Stimulated activated naive CD8-positive, alpha-beta T cell treated with anti-CD3 and anti-CD28 coated beads, Interleukin-15, Interleukin-2, amounts not matched to agents 100 U/mL and 50 U/mL, for 24 hours (primary cell): ENCODE data around the gene MYOZ2.

Experiments
- ATAC-seq: fragments of 150-1000 bp; cut with Tn5 transposase; one replicate; pipeline ENCODE4 v1.10.0; 2021
- DNase-seq: peaks from one replicate; pipeline ENCODE4 v3.0.0; 2021

The MYOZ2 gene

DNA sequence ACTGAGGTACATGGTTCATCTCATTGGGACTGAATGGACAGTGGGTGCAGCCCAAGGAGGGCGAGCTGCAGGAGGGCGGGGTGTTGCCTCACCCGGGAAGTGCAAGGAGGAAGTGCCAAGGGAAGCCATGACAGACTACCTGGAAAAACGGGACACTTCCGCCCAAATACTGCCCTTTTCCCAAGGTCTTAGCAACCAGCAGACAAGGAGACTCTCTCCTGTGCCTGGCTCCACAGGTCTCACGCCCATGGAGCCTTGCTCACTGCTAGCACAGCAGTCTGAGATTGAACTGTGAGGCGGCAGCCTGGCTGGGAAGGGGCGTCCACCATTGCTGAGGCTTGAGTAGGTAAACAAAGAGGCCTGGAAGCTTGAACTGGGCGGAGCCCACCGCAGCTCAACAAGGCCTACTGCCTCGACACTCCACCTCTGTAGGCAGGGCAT lies 62.2 kb downstream of the MYOZ2 start:
- no peak for ATAC-seq
- no peak for DNase-seq

GRCh38 chr4:119204916-119205315 lies 69.3 kb downstream of the MYOZ2 start:
- ATAC-seq (no peak), DNase-seq (no peak)

DNA sequence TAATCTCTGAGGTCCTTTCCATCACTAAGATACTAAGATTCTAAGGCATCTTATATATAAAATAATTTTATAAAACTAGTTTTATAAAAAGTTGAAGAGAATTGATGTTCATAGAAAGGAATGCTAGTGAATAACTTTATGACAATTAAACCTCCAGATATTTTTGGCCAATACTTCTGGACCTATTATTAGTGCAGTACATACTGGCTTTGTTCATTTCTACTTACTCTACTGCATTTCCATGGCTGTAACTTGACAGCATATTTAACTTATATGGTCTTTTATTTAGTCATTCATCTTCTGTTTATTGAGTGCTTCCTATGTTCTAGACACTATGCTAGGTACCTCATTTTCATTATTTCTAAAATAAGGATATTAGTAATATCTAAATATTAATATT lies 70.1 kb downstream of the MYOZ2 start:
- DNase-seq: no peak
- no peak for ATAC-seq

DNA sequence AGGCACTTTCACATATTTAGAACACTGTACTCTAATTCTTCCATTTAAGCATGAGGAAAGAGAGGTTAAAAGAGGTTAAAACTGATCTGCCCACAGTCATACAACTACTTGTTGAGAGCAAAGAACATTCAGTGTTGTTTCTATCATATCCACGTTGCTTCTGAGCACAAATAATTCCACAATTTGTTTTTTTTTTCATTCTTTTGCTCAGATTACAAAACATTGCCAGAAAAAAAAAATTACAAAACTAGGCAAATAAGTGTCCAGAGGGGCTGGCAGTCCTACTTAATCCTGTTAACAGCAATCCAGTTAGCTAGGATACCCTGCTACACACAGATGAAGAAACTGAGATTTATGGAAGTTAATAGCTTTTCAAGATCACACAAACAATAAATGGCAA lies 70.5 kb downstream of the MYOZ2 start:
- no peak for DNase-seq
- ATAC-seq: no peak

DNA sequence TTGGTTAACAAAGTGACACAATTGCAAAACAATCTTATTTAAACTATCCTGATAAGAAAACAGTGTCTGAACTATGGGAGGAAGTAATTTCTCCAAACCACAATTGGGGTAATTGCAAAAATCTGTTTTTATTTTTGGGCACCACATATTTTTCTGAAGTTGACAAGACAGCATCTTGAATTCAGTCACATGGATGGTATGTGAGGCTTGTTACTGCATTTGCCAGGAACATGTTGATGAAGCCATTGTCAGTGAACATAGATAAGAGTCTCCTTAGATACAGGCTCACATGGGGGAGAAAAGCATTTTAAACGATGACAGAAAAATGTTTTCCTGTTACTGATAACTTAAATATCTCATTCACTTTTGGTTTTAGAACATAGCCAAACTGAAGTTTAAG lies 71.4 kb downstream of the MYOZ2 start:
- ATAC-seq: no peak
- DNase-seq: no peak

DNA sequence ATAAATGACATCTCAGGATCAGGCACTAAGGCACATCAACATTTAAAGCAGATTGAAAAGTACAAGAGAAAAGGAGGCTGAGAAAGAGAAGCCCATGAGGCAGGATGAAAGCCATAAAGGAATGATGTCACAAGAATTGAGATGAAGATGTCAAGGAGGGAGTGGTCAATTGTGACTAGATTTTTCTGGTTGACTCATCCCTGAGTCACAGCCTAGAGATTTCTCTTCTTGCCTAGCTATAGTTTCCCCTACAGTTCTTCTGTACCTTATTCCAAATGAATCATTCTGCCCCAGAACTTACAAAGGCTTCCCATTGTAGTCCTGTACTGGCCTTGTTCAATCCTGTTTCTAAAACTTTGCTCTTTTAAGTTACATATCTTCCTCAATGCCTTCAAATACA lies 73.4 kb downstream of the MYOZ2 start:
- ATAC-seq: peak; percentile 45
- peak; percentile 52 for DNase-seq

- ATAC-seq (no peak), DNase-seq (no peak)
Measured at GRCh38 chr4:119209586-119209985, 74.0 kb downstream of the MYOZ2 start.

- DNase-seq (no peak), ATAC-seq (no peak)
Measured at GRCh38 chr4:119210775-119211174, 75.1 kb downstream of the MYOZ2 start.

DNA sequence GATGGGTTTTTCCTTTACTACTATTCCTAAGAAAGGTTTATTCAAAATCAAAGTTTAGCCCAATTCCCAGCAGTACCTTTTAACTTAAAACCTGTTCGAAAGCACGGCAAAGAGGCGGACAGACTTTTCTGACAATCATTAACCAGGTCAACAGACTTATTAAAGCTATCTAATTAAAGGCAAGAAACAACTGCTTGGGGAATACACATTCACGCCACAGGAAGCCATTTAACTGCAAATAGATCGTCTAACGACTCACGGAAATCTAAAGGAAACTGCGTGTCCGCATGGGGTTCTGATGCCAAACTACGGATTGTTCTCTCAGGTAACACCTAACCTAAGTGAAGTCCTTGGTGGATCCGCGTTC lies 76.2 kb downstream of the MYOZ2 start:
- no peak for ATAC-seq

DNA sequence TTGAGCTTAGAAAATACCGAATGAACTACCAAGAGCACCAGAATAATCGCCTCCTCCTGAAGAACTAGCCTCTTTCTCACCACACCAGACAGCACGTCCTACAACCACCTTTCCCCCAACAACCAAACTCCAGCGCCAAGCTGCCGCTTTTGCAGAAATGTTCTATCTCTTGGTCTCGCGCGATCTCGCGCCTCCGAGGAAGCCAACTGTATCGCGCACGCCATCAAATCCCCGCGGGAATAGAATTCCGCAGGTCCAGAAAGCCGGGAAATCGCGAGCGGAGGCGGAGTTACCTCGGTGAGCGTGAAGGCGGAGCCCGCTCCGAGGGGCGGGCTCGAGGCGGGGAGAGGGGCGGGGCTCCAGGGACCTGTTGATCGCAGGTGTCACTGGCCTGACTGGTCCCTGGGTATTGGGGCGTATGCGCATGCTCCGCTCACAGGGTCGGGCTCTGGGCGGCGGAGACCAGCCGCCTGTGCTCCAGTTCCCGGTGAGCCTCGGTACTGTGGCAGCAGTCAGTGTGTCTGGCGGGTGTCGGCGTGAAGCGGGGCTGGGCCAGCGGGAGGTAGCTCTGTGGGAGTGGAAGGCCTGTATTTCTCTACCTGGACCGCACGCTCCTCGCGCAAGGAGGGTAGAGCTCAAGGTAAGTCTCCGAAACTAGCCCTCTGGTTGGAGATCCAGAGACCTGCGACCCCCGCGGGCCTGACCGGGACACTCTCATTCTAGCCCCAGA lies 76.8 kb downstream of the MYOZ2 start, which contains the start of gene USP53:
USP53 (plus strand) TSS at position 480 of the 730 bp plus-strand sequence. CDS start 27,047 bp downstream, outside the sequence.
- DNase-seq (peak; percentile 98), ATAC-seq (peak; percentile 93)

More for the DNA sequence above, 76.2 kb downstream of the MYOZ2 start:
- DNase-seq: no peak

GRCh38 chr4:119212964-119213606 lies 77.5 kb downstream of the MYOZ2 start:
- peak; percentile 71 for DNase-seq
- peak; percentile 67 for ATAC-seq

GRCh38 chr4:119218093-119218492 lies 82.5 kb downstream of the MYOZ2 start:
- DNase-seq (no peak), ATAC-seq (no peak)

GRCh38 chr4:119221412-119221811 lies 85.8 kb downstream of the MYOZ2 start:
- ATAC-seq (no peak), DNase-seq (no peak)

GRCh38 chr4:119227690-119228089 lies 92.1 kb downstream of the MYOZ2 start:
- no peak for ATAC-seq
- DNase-seq: no peak

GRCh38 chr4:119228406-119228805 lies 92.8 kb downstream of the MYOZ2 start:
- DNase-seq (no peak), ATAC-seq (peak; percentile 32)

- no peak for ATAC-seq
Measured at GRCh38 chr4:119229908-119230687, 94.5 kb downstream of the MYOZ2 start.

DNA sequence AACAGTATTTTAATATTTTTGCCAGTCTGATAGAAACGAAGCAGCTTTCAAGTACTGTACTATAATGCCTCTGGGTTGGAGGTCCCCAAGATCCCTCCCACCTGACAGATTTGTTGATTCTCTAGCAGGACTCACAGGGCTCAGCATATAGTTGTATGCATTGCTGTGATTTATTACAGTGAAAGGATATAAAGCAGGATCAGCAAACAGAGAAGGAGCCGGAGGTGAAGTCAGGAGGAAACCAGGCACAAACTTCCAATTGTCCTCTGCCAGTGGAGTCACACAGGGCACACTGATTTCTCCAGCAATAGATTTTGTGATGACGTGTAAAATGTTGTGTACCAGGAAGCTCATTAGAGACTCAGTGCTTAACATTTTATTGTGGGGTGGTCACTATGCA lies 95.9 kb downstream of the MYOZ2 start:
- no peak for ATAC-seq

More at GRCh38 chr4:119229908-119230687, 94.5 kb downstream of the MYOZ2 start:
- DNase-seq: no peak

DNA sequence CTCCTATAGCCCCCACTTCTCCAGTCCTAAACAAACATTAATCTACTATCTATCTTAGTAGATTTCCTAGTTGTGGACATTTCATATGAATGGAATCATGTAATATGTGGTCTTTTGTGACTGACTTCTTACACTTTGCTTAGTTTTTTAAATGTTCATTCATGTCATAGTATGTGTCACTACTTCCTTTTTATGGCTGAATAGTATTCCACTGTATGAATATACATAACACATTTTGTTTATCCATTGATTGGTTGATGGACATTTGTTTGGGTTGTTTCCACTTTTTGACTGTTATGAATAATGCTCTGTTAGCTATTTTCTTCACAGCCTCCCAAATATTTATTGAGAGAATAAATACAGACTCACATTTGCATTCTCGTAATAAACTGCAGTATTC lies 96.7 kb downstream of the MYOZ2 start:
- DNase-seq (no peak), ATAC-seq (no peak)

More for the DNA sequence above, 95.9 kb downstream of the MYOZ2 start:
- DNase-seq: no peak

- ATAC-seq (no peak), DNase-seq (no peak)
Measured at GRCh38 chr4:119233191-119233590, 97.6 kb downstream of the MYOZ2 start.

GRCh38 chr4:119233750-119234149 lies 98.1 kb downstream of the MYOZ2 start:
- no peak for ATAC-seq
- peak; percentile 8 for DNase-seq

- no peak for ATAC-seq
- no peak for DNase-seq
Measured at GRCh38 chr4:119237201-119237600, 101.6 kb downstream of the MYOZ2 start.
